ENCODE data around the gene EML4. TPM values are rescaled to one million over a fixed set of nuclear protein-coding genes. Genes with fewer than 3 reads are reported as not detected.
"Not testable (repeated sequence)": the region's sequence is repeated elsewhere in the genome, so short reads cannot be mapped to it uniquely, and the experiment has no call there.

Gene EML4
- total and polyA plus RNA-seq, 2 of the 13 experiments (the other 11 are each of a cell fraction or from before 2014, with no cell fraction given): 243 to 476 TPM

DNA sequence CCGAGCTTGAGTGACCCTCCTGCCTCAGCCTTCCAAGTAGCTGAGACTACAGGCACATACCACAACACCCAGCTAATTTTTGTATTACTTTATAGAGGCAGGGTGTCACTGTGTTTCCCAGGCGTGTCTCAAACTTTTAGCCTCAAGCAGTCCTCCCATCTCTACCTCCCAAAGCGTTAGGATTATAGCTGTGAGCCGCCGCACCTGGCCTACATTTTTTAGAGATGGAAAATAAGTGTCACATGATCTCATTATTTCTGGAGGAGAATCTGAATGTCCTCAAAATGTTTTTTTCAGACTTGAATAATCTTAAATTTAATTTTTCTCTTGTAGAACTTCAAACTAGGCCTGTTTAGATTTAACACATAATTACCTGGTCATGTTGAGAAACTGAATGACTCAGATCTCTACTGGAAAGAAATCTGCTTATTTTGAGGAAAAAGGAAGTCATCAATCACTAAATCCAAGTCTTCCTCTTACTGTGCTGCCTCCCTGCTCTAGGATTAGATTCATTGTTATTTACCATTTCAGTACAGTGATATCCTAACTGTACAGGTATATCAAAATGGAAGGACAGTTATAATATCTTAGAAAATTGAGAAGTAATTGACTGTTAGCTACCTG lies 99.5 kb downstream of the EML4 start (continued):
- TF ChIP-seq, protein P1, sequence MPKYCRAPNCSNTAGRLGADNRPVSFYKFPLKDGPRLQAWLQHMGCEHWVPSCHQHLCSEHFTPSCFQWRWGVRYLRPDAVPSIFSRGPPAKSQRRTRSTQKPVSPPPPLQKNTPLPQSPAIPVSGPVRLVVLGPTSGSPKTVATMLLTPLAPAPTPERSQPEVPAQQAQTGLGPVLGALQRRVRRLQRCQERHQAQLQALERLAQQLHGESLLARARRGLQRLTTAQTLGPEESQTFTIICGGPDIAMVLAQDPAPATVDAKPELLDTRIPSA (CRISPR knock-in tag; IDR thresholded peaks at IDR 0.05; ENCODE audit: borderline replicate concordance): no peak

DNA sequence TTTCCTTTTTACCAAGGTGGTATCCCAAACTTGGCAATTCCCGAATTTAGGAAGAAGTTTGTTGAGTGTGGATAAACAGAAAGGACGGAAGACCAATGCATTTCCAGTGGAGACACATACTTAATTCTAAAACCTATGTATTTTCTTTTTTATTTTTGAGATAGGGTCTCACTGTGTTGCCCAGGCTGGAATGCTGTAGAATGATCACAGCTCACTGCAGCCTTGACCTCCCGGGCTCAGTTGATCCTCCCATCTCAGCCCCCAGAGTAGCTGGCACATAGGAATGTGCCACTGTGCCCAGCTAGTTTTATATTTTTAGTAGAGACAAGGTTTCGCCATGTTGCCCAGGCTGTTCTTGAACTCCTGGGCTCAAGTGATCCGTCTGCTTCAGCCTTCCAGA lies 101.6 kb downstream of the EML4 start:
- Histone ChIP-seq H3K4me2 (ENCODE audit: low read depth, low read length) (no peak overlapping the region), H2AFZ (ENCODE audit: low read length) (no peak overlapping the region), H3K9me3 (ENCODE audit: low read length) (no peaks in the 10 kb centered on the region), H3K79me2 (ENCODE audit: insufficient read depth, low read length) (peaks cover 44% of the 10 kb centered on the region), H3K27me3 (ENCODE audit: control insufficient read depth in 1 of 2, insufficient read depth in 2 of 2, low read length in 2 of 2) (no peaks in the 10 kb centered on the region), H3K4me3 (replicated peaks in 1 of 3; ENCODE audit: insufficient read depth in 1 of 3, low read depth in 2 of 3, low read length in 3 of 3) (no peak overlapping the region), H3K9ac (ENCODE audit: insufficient read depth, low read depth, low read length) (no peak overlapping the region), H3K4me1 (ENCODE audit: insufficient read depth, low read length) (no peaks in the 10 kb centered on the region), H4K20me1 (ENCODE audit: insufficient read depth, low read length) (peaks cover 66% of the 10 kb centered on the region), H3K36me3 (replicated peaks in 1 of 2; ENCODE audit: control insufficient read depth in 1 of 2, insufficient read depth in 2 of 2, low read length in 2 of 2) (peaks cover 24 to 83% of the 10 kb centered on the region in 2 experiments), H3K27ac (ENCODE audit: extremely low read length, insufficient read depth, low read length) (no peak overlapping the region)
- no peak for DNase-seq (ENCODE audit: low spot score)
- intact Hi-C loops (cut with micrococcal nuclease; ENCODE audit: unreplicated experiment): no loop called here
- ChIA-PET POLR2A (no interaction called here), CTCF (ENCODE audit: low intra/inter-chr PET ratio, low total read pairs) (no interaction called here)
- TF ChIP-seq, protein P2, sequence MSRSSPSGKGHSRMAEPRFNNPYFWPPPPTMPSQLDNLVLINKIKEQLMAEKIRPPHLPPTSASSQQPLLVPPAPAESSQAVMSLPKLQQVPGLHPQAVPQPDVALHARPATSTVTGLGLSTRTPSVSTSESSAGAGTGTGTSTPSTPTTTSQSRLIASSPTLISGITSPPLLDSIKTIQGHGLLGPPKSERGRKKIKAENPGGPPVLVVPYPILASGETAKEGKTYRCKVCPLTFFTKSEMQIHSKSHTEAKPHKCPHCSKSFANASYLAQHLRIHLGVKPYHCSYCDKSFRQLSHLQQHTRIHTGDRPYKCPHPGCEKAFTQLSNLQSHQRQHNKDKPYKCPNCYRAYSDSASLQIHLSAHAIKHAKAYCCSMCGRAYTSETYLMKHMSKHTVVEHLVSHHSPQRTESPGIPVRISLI (CRISPR knock-in tag; IDR thresholded peaks at IDR 0.05; ENCODE audit: borderline replicate concordance): no peak
- TF ChIP-seq POGZ (CRISPR knock-in tag; IDR thresholded peaks at IDR 0.05): 0 out of 2 replicates have a peak, but pooled peaks have one; percentile 19
- TF ChIP-seq RBM22 (optimal IDR thresholded peaks at IDR 0.05; ENCODE audit: low read length): peak; percentile 17
- no peak for TF ChIP-seq ZNF335 (CRISPR knock-in tag; IDR thresholded peaks at IDR 0.05)
- TF ChIP-seq ZNF501 (CRISPR knock-in tag; IDR thresholded peaks at IDR 0.05): no peak
- TF ChIP-seq MTA1 (CRISPR knock-in tag; IDR thresholded peaks at IDR 0.05; ENCODE audit: borderline replicate concordance): no peak
- peak in 1 of 2 experiments; percentile 38; a peak in 1 of 4 replicates for TF ChIP-seq POLR2A (IDR thresholded peaks at IDR 0.05; ENCODE audit: insufficient read depth in 1 of 2, low read depth in 2 of 2, low read length in 2 of 2)
- TF ChIP-seq ZNF121 (CRISPR knock-in tag; IDR thresholded peaks at IDR 0.05): peak; percentile 91
- ATAC-seq: peak; percentile 12
- in situ Hi-C loops (cut with HindIII; ENCODE audit: extremely low pct_ligation_motif_present, low pct_unique_long_range_greater_than_20kb): no loop called here
- no TSS peak for BruUV-seq (replicated peaks)
- WGBS (ENCODE audit: low lambda C conversion rate): 97% methylated on average over 5 of the region's 5 CpGs
- no peak for FAIRE-seq

DNA sequence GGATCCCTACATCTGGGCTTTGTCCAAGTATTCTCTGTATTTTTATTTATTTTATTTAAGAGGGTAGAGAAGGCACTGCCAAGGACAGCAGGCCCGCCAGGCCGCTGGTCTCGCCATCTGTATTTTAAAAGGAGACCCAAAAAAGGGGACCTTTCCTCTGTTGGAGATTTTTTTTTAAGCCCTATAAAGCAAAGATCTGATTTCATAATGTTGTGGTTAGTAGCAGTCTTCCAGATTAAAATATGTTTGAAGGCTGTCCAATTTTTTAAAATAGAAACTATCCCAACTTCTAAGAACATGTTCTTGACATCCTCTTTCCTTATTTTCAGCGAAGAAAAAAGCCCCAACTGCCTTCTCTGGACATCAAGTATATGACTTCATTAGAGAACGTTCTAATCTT lies 102.1 kb downstream of the EML4 start:
- H2AFZ ChIP-seq (ENCODE audit: low read length); POLR2A ChIA-PET; CTCF ChIA-PET (ENCODE audit: low intra/inter-chr PET ratio, low total read pairs); ATAC-seq; DNase-seq (ENCODE audit: low spot score); H3K4me2 ChIP-seq (ENCODE audit: low read depth, low read length); BruUV-seq (replicated peaks); FAIRE-seq; H3K4me1 ChIP-seq (ENCODE audit: insufficient read depth, low read length); H3K27me3 ChIP-seq (ENCODE audit: control insufficient read depth in 1 of 2, insufficient read depth in 2 of 2, low read length in 2 of 2); H3K27ac ChIP-seq (ENCODE audit: extremely low read length, insufficient read depth, low read length); H3K4me3 ChIP-seq (replicated peaks in 1 of 3; ENCODE audit: insufficient read depth in 1 of 3, low read depth in 2 of 3, low read length in 3 of 3); intact Hi-C loops (cut with micrococcal nuclease; ENCODE audit: unreplicated experiment); H3K9ac ChIP-seq (ENCODE audit: insufficient read depth, low read depth, low read length); H3K9me3 ChIP-seq (ENCODE audit: low read length); in situ Hi-C loops (cut with HindIII; ENCODE audit: extremely low pct_ligation_motif_present, low pct_unique_long_range_greater_than_20kb): not testable (repeated sequence)
- Histone ChIP-seq H3K79me2 (ENCODE audit: insufficient read depth, low read length) (peaks cover 43% of the 10 kb centered on the region), H3K36me3 (replicated peaks in 1 of 2; ENCODE audit: control insufficient read depth in 1 of 2, insufficient read depth in 2 of 2, low read length in 2 of 2) (peaks cover 27 to 84% of the 10 kb centered on the region in 2 experiments), H4K20me1 (ENCODE audit: insufficient read depth, low read length) (peaks cover 64% of the 10 kb centered on the region)
- WGBS (ENCODE audit: low lambda C conversion rate): 98% methylated on average over 5 of the region's 5 CpGs

Data from HepG2 (cell line).